ENCODE data around the gene LRBA. TPM values are rescaled to one million over a fixed set of nuclear protein-coding genes. Genes with fewer than 3 reads are reported as not detected.

Gene LRBA
- total and polyA plus RNA-seq, 4 donors: 18.8 to 56.4 (median 33.8) TPM

DNA sequence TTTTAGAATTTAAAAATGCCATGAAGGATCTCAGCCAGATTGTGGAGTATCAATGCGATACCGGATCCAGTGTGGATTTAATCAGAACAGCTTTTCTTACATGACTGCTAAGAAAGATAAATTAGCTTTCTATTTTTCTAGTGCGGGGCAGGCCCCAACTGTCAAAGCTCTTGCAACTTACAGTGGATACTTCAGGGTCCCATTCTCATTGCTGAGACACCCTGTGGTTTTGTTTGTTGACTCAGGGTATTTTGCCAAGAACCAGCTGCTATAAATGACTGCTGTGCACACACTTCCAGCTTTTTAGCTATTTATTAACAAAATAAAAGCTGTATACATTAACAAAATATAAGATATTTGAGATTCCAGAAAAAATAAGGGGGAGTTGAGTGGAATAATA, 770.5 kb downstream of the LRBA start:
- 0% methylated on average over 1 of the region's 3 CpGs for WGBS (ENCODE audit: insufficient coverage)

DNA sequence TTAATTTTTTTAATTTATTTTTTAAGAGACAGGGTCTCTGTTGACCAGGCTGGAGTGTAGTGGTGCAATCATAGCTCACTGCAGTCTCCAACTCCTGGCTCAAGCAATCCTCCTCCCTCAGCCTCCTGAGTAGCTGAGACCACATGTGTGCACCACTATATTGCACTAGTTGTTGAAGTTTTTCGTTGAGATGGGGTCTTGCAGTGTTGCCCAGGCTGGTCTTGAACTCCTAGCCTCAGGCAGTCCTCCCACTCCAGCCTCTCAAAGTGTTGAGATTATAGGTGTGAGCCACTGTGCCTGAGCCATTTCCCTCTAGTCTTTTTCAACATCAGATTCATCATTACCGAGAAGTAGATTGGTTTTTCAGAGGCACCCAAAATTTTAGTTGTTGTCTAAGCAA, 771.2 kb downstream of the LRBA start:
- Histone ChIP-seq H3K27ac (ENCODE audit: low read depth, low read length) (no peak overlapping the region), H3K27me3 (ENCODE audit: control insufficient read depth, insufficient read depth, low read length) (no peaks in the 10 kb centered on the region), H3K36me3 (ENCODE audit: control insufficient read depth, insufficient read depth, low read length) (peaks cover 16% of the 10 kb centered on the region), H3K9me3 (ENCODE audit: control insufficient read depth, insufficient read depth, low read length) (no peaks in the 10 kb centered on the region), H3K4me3 (ENCODE audit: low read depth, low read length) (no peak overlapping the region), H3K4me1 (ENCODE audit: control insufficient read depth, insufficient read depth, low read length) (peaks cover 7% of the 10 kb centered on the region)
- no peak for DNase-seq (ENCODE audit: low read depth in 4 of 6, low spot score in 6 of 6)
- no CpG with 5 or more reads among the region's 2 CpGs for WGBS (ENCODE audit: insufficient coverage)

More for the DNA sequence above, 770.5 kb downstream of the LRBA start:
- H3K27ac ChIP-seq (ENCODE audit: low read depth, low read length): peak overlapping the region; percentile 36
- peaks cover 10% of the 10 kb centered on the region for H3K4me1 ChIP-seq (ENCODE audit: control insufficient read depth, insufficient read depth, low read length)
- H3K36me3 ChIP-seq (ENCODE audit: control insufficient read depth, insufficient read depth, low read length): peaks cover 18% of the 10 kb centered on the region
- no peaks in the 10 kb centered on the region for H3K9me3 ChIP-seq (ENCODE audit: control insufficient read depth, insufficient read depth, low read length)
- no peaks in the 10 kb centered on the region for H3K27me3 ChIP-seq (ENCODE audit: control insufficient read depth, insufficient read depth, low read length)
- peak in 2 of 6 donors; percentile 71 to 81 for DNase-seq (ENCODE audit: low read depth in 4 of 6, low spot score in 6 of 6)
- no peak overlapping the region for H3K4me3 ChIP-seq (ENCODE audit: low read depth, low read length)

GRCh38 chr4:150242820-150243458, 772.1 kb downstream of the LRBA start:
- no peak overlapping the region for H3K4me3 ChIP-seq (ENCODE audit: low read depth, low read length)
- H3K27me3 ChIP-seq (ENCODE audit: control insufficient read depth, insufficient read depth, low read length): no peaks in the 10 kb centered on the region
- no peaks in the 10 kb centered on the region for H3K9me3 ChIP-seq (ENCODE audit: control insufficient read depth, insufficient read depth, low read length)
- H3K4me1 ChIP-seq (ENCODE audit: control insufficient read depth, insufficient read depth, low read length): peaks cover 7% of the 10 kb centered on the region
- H3K36me3 ChIP-seq (ENCODE audit: control insufficient read depth, insufficient read depth, low read length): peaks cover 16% of the 10 kb centered on the region
- peak in 5 of 6 donors; percentile 39 to 90 (median 57) for DNase-seq (ENCODE audit: low read depth in 4 of 6, low spot score in 6 of 6)
- H3K27ac ChIP-seq (ENCODE audit: low read depth, low read length): no peak overlapping the region
- WGBS (ENCODE audit: insufficient coverage): 23% methylated on average over 2 of the region's 6 CpGs

- Histone ChIP-seq H3K4me1 (ENCODE audit: control insufficient read depth, insufficient read depth, low read length) (peaks cover 7% of the 10 kb centered on the region), H3K4me3 (ENCODE audit: low read depth, low read length) (no peak overlapping the region), H3K27ac (ENCODE audit: low read depth, low read length) (no peak overlapping the region), H3K27me3 (ENCODE audit: control insufficient read depth, insufficient read depth, low read length) (no peaks in the 10 kb centered on the region), H3K36me3 (ENCODE audit: control insufficient read depth, insufficient read depth, low read length) (peaks cover 11% of the 10 kb centered on the region), H3K9me3 (ENCODE audit: control insufficient read depth, insufficient read depth, low read length) (no peaks in the 10 kb centered on the region)
- DNase-seq (ENCODE audit: low read depth in 4 of 6, low spot score in 6 of 6): no peak
These were observed 775.1 kb downstream of the LRBA start for GRCh38 chr4:150240011-150240410.

GRCh38 chr4:150238591-150238990, 776.5 kb downstream of the LRBA start:
- peaks cover 7% of the 10 kb centered on the region for H3K4me1 ChIP-seq (ENCODE audit: control insufficient read depth, insufficient read depth, low read length)
- DNase-seq (ENCODE audit: low read depth in 4 of 6, low spot score in 6 of 6): no peak
- H3K36me3 ChIP-seq (ENCODE audit: control insufficient read depth, insufficient read depth, low read length): peaks cover 13% of the 10 kb centered on the region
- no peak overlapping the region for H3K4me3 ChIP-seq (ENCODE audit: low read depth, low read length)
- no peaks in the 10 kb centered on the region for H3K27me3 ChIP-seq (ENCODE audit: control insufficient read depth, insufficient read depth, low read length)
- H3K9me3 ChIP-seq (ENCODE audit: control insufficient read depth, insufficient read depth, low read length): no peaks in the 10 kb centered on the region
- H3K27ac ChIP-seq (ENCODE audit: low read depth, low read length): no peak overlapping the region
- 100% methylated on average over 1 of the region's 1 CpG for WGBS (ENCODE audit: insufficient coverage)

DNA sequence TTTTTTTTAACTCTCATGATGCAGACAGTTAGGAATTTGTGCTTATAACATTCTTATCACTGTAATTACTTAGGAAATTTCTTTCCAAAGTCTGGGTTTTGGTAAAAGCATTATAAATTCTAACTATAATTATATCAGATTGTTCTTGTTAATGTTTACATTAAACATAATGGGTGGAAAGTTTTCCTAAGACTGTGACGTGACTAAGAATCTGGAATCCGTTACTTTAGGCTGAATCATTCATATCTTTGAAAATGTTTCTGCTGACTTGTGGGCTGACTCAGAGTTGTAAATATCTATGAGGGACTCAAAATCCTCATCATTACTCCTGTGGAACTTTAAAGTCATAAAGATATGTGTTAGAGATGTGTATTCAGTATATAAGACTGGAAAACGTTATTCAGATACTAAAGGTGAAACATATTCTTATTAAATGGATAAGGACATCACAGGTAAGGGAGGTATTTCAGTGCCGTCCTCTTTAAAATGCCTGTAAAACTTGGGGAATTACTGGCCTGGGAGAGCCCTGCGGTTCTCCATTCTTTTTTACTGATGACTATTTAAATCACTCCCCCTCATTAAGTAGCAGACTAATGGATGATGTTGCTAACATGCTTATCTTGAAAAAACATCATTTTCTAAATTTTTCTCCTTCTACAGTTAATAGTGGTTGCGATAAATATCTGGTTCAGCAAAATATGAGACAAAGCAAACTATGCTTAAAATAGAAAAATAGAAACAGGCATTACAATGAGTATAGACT, 777.8 kb downstream of the LRBA start:
- DNase-seq (ENCODE audit: low read depth in 4 of 6, low spot score in 6 of 6): no peak
- Histone ChIP-seq H3K9me3 (ENCODE audit: control insufficient read depth, insufficient read depth, low read length) (no peaks in the 10 kb centered on the region), H3K27me3 (ENCODE audit: control insufficient read depth, insufficient read depth, low read length) (no peaks in the 10 kb centered on the region), H3K36me3 (ENCODE audit: control insufficient read depth, insufficient read depth, low read length) (peaks cover 14% of the 10 kb centered on the region), H3K4me1 (ENCODE audit: control insufficient read depth, insufficient read depth, low read length) (peaks cover 4% of the 10 kb centered on the region), H3K27ac (ENCODE audit: low read depth, low read length) (no peak overlapping the region), H3K4me3 (ENCODE audit: low read depth, low read length) (no peak overlapping the region)
- WGBS (ENCODE audit: insufficient coverage): no CpG with 5 or more reads among the region's 6 CpGs

- peaks cover 4% of the 10 kb centered on the region for H3K4me1 ChIP-seq (ENCODE audit: control insufficient read depth, insufficient read depth, low read length)
- no peaks in the 10 kb centered on the region for H3K27me3 ChIP-seq (ENCODE audit: control insufficient read depth, insufficient read depth, low read length)
- no peak overlapping the region for H3K4me3 ChIP-seq (ENCODE audit: low read depth, low read length)
- H3K27ac ChIP-seq (ENCODE audit: low read depth, low read length): peak overlapping the region; percentile 19
- no peak for DNase-seq (ENCODE audit: low read depth in 4 of 6, low spot score in 6 of 6)
- no peaks in the 10 kb centered on the region for H3K9me3 ChIP-seq (ENCODE audit: control insufficient read depth, insufficient read depth, low read length)
- peaks cover 14% of the 10 kb centered on the region for H3K36me3 ChIP-seq (ENCODE audit: control insufficient read depth, insufficient read depth, low read length)
These were observed 778.5 kb downstream of the LRBA start for GRCh38 chr4:150236626-150237025.

GRCh38 chr4:150235808-150236271, 779.2 kb downstream of the LRBA start:
- H3K9me3 ChIP-seq (ENCODE audit: control insufficient read depth, insufficient read depth, low read length): no peaks in the 10 kb centered on the region
- DNase-seq (ENCODE audit: low read depth in 4 of 6, low spot score in 6 of 6): peak in 1 of 6 donors; percentile 59
- 21% methylated on average over 5 of the region's 6 CpGs for WGBS (ENCODE audit: insufficient coverage)
- H3K36me3 ChIP-seq (ENCODE audit: control insufficient read depth, insufficient read depth, low read length): peaks cover 14% of the 10 kb centered on the region
- peaks cover 4% of the 10 kb centered on the region for H3K4me1 ChIP-seq (ENCODE audit: control insufficient read depth, insufficient read depth, low read length)
- H3K27me3 ChIP-seq (ENCODE audit: control insufficient read depth, insufficient read depth, low read length): no peaks in the 10 kb centered on the region
- H3K4me3 ChIP-seq (ENCODE audit: low read depth, low read length): no peak overlapping the region
- H3K27ac ChIP-seq (ENCODE audit: low read depth, low read length): peak overlapping the region; percentile 19

DNA sequence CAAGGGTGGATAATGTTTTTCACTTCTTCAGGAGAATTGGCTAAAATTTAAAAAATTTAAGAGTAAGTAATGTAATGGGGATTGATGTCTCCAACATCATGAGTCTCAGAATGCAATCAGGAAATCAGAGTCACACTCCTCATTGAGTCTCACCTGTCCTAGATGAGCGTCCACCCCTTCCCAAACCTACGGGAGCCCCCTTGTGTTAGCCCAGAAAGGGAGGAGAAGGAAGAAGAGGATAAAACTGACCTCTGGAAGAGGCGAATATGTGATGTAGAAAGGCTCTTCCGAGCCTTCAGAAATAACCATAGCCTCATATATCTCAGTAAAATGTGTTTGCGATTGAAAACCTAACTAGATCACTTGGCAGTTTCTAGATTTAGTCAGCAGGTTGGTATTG, 779.8 kb downstream of the LRBA start:
- Histone ChIP-seq H3K4me3 (ENCODE audit: low read depth, low read length) (no peak overlapping the region), H3K9me3 (ENCODE audit: control insufficient read depth, insufficient read depth, low read length) (no peaks in the 10 kb centered on the region), H3K4me1 (ENCODE audit: control insufficient read depth, insufficient read depth, low read length) (peaks cover 4% of the 10 kb centered on the region), H3K27me3 (ENCODE audit: control insufficient read depth, insufficient read depth, low read length) (no peaks in the 10 kb centered on the region), H3K36me3 (ENCODE audit: control insufficient read depth, insufficient read depth, low read length) (peaks cover 14% of the 10 kb centered on the region), H3K27ac (ENCODE audit: low read depth, low read length) (no peak overlapping the region)
- DNase-seq (ENCODE audit: low read depth in 4 of 6, low spot score in 6 of 6): no peak
- no CpG with 5 or more reads among the region's 5 CpGs for WGBS (ENCODE audit: insufficient coverage)

GRCh38 chr4:150234246-150234645, 780.8 kb downstream of the LRBA start:
- no peak for DNase-seq (ENCODE audit: low read depth in 4 of 6, low spot score in 6 of 6)
- no CpG with 5 or more reads among the region's 5 CpGs for WGBS (ENCODE audit: insufficient coverage)
- peaks cover 4% of the 10 kb centered on the region for H3K4me1 ChIP-seq (ENCODE audit: control insufficient read depth, insufficient read depth, low read length)
- H3K36me3 ChIP-seq (ENCODE audit: control insufficient read depth, insufficient read depth, low read length): peaks cover 9% of the 10 kb centered on the region
- no peaks in the 10 kb centered on the region for H3K27me3 ChIP-seq (ENCODE audit: control insufficient read depth, insufficient read depth, low read length)
- no peak overlapping the region for H3K4me3 ChIP-seq (ENCODE audit: low read depth, low read length)
- H3K9me3 ChIP-seq (ENCODE audit: control insufficient read depth, insufficient read depth, low read length): no peaks in the 10 kb centered on the region
- no peak overlapping the region for H3K27ac ChIP-seq (ENCODE audit: low read depth, low read length)
